Dendritic cell treated with granulocyte-macrophage colony-stimulating factor and Interleukin-4, amounts not matched to agents 40 ng/mL and 50 ng/mL, for 4 days (primary cell): ENCODE measurements around the gene OR1L1.

ENCODE experiments used
- H3K27ac Mint-ChIP-seq: one replicate; pipeline ENCODE4 v1.8.0; 2022; ENCODE audit warnings: mild to moderate bottlenecking, mixed read lengths
- H3K27me3 Mint-ChIP-seq: one replicate; pipeline ENCODE4 v1.8.0; 2022; ENCODE audit warnings: mild to moderate bottlenecking, mixed read lengths
- H3K36me3 Mint-ChIP-seq: one replicate; pipeline ENCODE4 v1.8.0; 2022; ENCODE audit warnings: low read depth, mixed read lengths
- H3K4me1 Mint-ChIP-seq: one replicate; pipeline ENCODE4 v1.8.0; 2022; ENCODE audit warnings: low read depth, mixed read lengths
- H3K4me3 Mint-ChIP-seq: one replicate; pipeline ENCODE4 v1.8.0; 2022; ENCODE audit warnings: mild to moderate bottlenecking, moderate library complexity, mixed read lengths
- H3K9me3 Mint-ChIP-seq: one replicate; pipeline ENCODE4 v1.8.0; 2022; ENCODE audit warnings: mixed read lengths
- intact Hi-C: fragments of 100-400 bp; cut with micrococcal nuclease; formaldehyde crosslinking; loops from one replicate; pipeline ENCODE4 v1.15.0; 2022

OR1L1 gene

GRCh38 chr9:122661416-122661815, at the start of gene OR1L1:
Gene OR1L1, plus strand, starts transcription at chr9:122661716. Its CDS starts 0 bp downstream, at chr9:122661716.
- Mint-ChIP-seq H3K4me3 (no peak within 1 kb of the TSS), H3K27ac (no peak within 1 kb of the TSS), H3K27me3 (peaks cover 2% of the 10 kb centered on the region), H3K9me3 (peaks cover 3% of the 10 kb centered on the region), H3K36me3 (no peaks in the 10 kb centered on the region), H3K4me1 (no peaks in the 10 kb centered on the region)
- intact Hi-C loops, result no loop called here

DNA sequence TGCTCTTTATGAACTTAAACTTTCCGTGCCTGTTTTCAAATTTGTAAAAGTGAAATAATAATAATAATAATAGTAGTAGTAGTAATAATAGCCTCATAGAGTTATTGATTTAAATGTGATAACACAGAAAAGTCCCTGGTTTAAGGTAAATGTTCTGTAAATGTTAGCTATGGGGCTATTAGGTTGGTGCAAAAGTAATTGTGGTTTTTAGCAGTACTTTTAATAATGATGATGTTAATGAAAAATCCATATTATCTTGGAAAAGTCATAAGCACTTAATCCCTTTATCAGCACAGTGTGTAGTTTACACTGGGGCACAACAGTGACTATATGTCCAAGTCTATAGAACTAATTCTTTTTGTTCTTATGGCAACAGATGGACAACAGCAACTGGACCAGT, 47.2 kb upstream of the OR1L1 start, which contains the start of gene OR1Q1:
Gene OR1Q1, plus strand, starts transcription at position 377 of the 400 bp plus-strand sequence. Its CDS starts 0 bp downstream, at position 377.
- intact Hi-C loops, result no loop called here
- Mint-ChIP-seq H3K27ac (no peak within 1 kb of the TSS), H3K4me1 (no peaks in the 10 kb centered on the region), H3K4me3 (no peak within 1 kb of the TSS), H3K27me3 (peaks cover 2% of the 10 kb centered on the region), H3K9me3 (no peaks in the 10 kb centered on the region), H3K36me3 (no peaks in the 10 kb centered on the region)

- H3K9me3 Mint-ChIP-seq, result no peaks in the 10 kb centered on the region
- H3K4me1 Mint-ChIP-seq, result no peaks in the 10 kb centered on the region
- no peak overlapping the region for H3K4me3 Mint-ChIP-seq
- H3K36me3 Mint-ChIP-seq, result no peaks in the 10 kb centered on the region
- no peak overlapping the region for H3K27ac Mint-ChIP-seq
- no peaks in the 10 kb centered on the region for H3K27me3 Mint-ChIP-seq
- intact Hi-C loops, result no loop called here
Observed at GRCh38 chr9:122619996-122620395, 41.5 kb upstream of the OR1L1 start.

DNA sequence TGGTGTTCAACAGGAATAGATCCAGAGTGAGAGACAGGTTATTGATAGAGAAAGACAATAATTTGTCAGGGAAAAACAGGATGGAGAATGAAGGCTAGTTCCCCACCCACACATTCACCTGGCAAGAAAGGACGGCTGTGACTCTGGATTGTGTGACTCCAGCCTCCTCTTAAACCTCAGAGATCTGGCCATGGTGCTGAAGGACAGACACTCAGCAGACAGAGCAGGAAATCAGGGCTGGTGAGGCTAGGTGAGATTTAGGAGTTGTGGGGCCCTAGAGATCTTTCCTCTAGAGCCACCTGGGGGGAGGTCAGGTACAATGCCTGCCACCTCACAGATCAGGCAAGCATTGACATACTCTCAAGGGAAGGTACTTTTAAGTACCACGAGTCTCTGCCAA, 19.3 kb upstream of the OR1L1 start:
- Mint-ChIP-seq H3K9me3 (peaks cover 39% of the 10 kb centered on the region), H3K36me3 (no peaks in the 10 kb centered on the region), H3K4me3 (no peak overlapping the region), H3K27ac (no peak overlapping the region), H3K27me3 (peaks cover 1% of the 10 kb centered on the region), H3K4me1 (no peaks in the 10 kb centered on the region)
- intact Hi-C loops, result no loop called here

- Mint-ChIP-seq H3K4me1 (no peaks in the 10 kb centered on the region), H3K27ac (no peak overlapping the region), H3K27me3 (no peaks in the 10 kb centered on the region), H3K4me3 (no peak overlapping the region), H3K36me3 (no peaks in the 10 kb centered on the region), H3K9me3 (peaks cover 7% of the 10 kb centered on the region)
- intact Hi-C loops, result no loop called here
Observed at GRCh38 chr9:122656378-122656777, 5.1 kb upstream of the OR1L1 start.

DNA sequence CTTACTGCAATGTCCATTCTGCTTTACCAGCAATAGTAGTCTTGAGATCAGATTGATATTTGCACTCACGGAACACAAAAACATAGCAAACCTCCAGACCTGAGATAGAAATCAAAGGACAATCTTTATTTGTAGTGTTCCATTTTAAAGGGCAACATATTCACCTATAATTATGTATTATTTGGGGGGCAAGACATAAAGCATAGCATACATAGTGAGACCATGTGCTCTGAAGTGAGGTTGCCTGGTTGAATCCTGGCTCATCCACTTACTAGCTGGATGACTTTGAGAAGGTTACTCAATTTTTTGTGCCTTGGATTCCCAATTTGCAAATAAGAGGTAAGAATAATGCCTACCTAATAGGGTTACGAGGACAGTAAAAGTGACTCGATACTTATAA, 4.0 kb upstream of the OR1L1 start, which contains the start of gene OR1B1:
Gene OR1B1, minus strand, starts transcription at position 101 of the 400 bp plus-strand sequence.
- H3K36me3 Mint-ChIP-seq, result no peaks in the 10 kb centered on the region
- H3K4me3 Mint-ChIP-seq, result no peak within 1 kb of the TSS
- no peaks in the 10 kb centered on the region for H3K4me1 Mint-ChIP-seq
- no peak within 1 kb of the TSS for H3K27ac Mint-ChIP-seq
- intact Hi-C loops, result no loop called here
- peaks cover 7% of the 10 kb centered on the region for H3K9me3 Mint-ChIP-seq
- peaks cover 2% of the 10 kb centered on the region for H3K27me3 Mint-ChIP-seq

- no peaks in the 10 kb centered on the region for H3K36me3 Mint-ChIP-seq
- intact Hi-C loops, result no loop called here
- no peak overlapping the region for H3K27ac Mint-ChIP-seq
- no peaks in the 10 kb centered on the region for H3K27me3 Mint-ChIP-seq
- no peaks in the 10 kb centered on the region for H3K4me1 Mint-ChIP-seq
- H3K9me3 Mint-ChIP-seq, result peaks cover 21% of the 10 kb centered on the region
- H3K4me3 Mint-ChIP-seq, result no peak overlapping the region
Observed at GRCh38 chr9:122672481-122672880, 11.0 kb downstream of the OR1L1 start.

- peaks cover 51% of the 10 kb centered on the region for H3K9me3 Mint-ChIP-seq
- H3K36me3 Mint-ChIP-seq, result no peaks in the 10 kb centered on the region
- intact Hi-C loops, result no loop called here
- H3K4me1 Mint-ChIP-seq, result no peaks in the 10 kb centered on the region
- H3K4me3 Mint-ChIP-seq, result no peak overlapping the region
- no peak overlapping the region for H3K27ac Mint-ChIP-seq
- no peaks in the 10 kb centered on the region for H3K27me3 Mint-ChIP-seq
Observed at GRCh38 chr9:122684851-122685250, 23.3 kb downstream of the OR1L1 start.

DNA sequence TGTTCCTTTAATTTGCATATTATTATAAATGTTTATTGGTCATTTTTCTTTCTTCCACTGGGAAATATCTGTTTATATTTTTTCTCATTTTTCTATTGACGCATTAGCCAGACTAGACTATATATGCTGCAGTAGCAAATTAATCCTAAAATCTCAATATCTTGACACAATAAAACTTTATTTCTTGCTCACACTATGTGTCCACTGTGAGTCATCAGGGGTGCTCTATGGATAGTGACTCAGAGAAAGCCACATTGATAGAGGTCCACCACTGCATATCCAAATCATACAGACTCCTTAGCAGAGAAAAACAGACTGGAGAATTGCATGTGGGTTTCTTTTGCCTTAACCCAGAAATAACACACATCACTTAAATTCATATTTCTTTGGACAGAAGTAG, 34.2 kb downstream of the OR1L1 start:
- no peaks in the 10 kb centered on the region for H3K36me3 Mint-ChIP-seq
- H3K9me3 Mint-ChIP-seq, result peaks cover 19% of the 10 kb centered on the region
- intact Hi-C loops, result no loop called here
- H3K27ac Mint-ChIP-seq, result no peak overlapping the region
- H3K4me3 Mint-ChIP-seq, result no peak overlapping the region
- H3K27me3 Mint-ChIP-seq, result no peaks in the 10 kb centered on the region
- no peaks in the 10 kb centered on the region for H3K4me1 Mint-ChIP-seq
